Posterior vena cava (tissue), 2 donors: ENCODE measurements around the gene PARD3B. TPM values are rescaled to one million over a fixed set of nuclear protein-coding genes. Genes with fewer than 3 reads are reported as not detected.

Source experiments
- DNase-seq: peaks from one replicate; pipeline ENCODE4 v3.0.0-alpha.2; 2020; ENCODE audit warnings: low spot score
- intact Hi-C, 2 donors: fragments of 100-400 bp; cut with DNase I; formaldehyde crosslinking; loops; one replicate each; pipeline versions ENCODE4 v1.14.1 to v1.14.2; 2022 to 2023
- total RNA-seq, 2 donors: library from RNA; stranded (reverse); fragmentation: NEBNext Ultra II Directional; extraction: Animal tissue kit (Norgen Biotek cat#: 25700); gene quantifications; one replicate each; pipeline ENCODE4 v1.2.1, GENCODE V29; 2021
- donor health status: DM: yes; HTN: yes; CAD: no.
- donor health status: DM: yes; HTN: yes; CAD: no.

PARD3B gene
- total RNA-seq, 2 donors from 2014 or later, result 37.0 to 48.1 TPM

- intact Hi-C loops, result no loop called here
- DNase-seq, result no peak
These were observed 1095.4 kb downstream of the PARD3B start for GRCh38 chr2:205640716-205641115.

- no peak for DNase-seq
- intact Hi-C loops, result no loop called here
These were observed 1097.5 kb downstream of the PARD3B start for GRCh38 chr2:205642599-205643356.

- no peak for DNase-seq
- intact Hi-C loops, result no loop called here
These were observed 1098.2 kb downstream of the PARD3B start for GRCh38 chr2:205643391-205643885.

- DNase-seq, result no peak
- intact Hi-C loops, result no loop called here
These were observed 1098.7 kb downstream of the PARD3B start for GRCh38 chr2:205644018-205644417.

- intact Hi-C loops, result no loop called here
These were observed 1101.4 kb downstream of the PARD3B start for GRCh38 chr2:205646680-205647079.

GRCh38 chr2:205650450-205650849, 1105.2 kb downstream of the PARD3B start:
- no peak for DNase-seq
- intact Hi-C loops, result no loop called here

More at GRCh38 chr2:205646680-205647079, 1101.4 kb downstream of the PARD3B start:
- no peak for DNase-seq

- intact Hi-C loops, result no loop called here
- no peak for DNase-seq
These were observed 1105.7 kb downstream of the PARD3B start for GRCh38 chr2:205650931-205651330.

- intact Hi-C loops, result no loop called here
- DNase-seq, result no peak
These were observed 1106.4 kb downstream of the PARD3B start for GRCh38 chr2:205651719-205652118.

- no peak for DNase-seq
- intact Hi-C loops, result no loop called here
These were observed 1109.8 kb downstream of the PARD3B start for GRCh38 chr2:205654878-205655605.

- DNase-seq, result no peak
- intact Hi-C loops, result no loop called here
These were observed 1110.6 kb downstream of the PARD3B start for GRCh38 chr2:205655779-205656456.

GRCh38 chr2:205656461-205656860, 1111.2 kb downstream of the PARD3B start:
- intact Hi-C loops, result no loop called here
- no peak for DNase-seq

GRCh38 chr2:205656941-205657340, 1111.7 kb downstream of the PARD3B start:
- no peak for DNase-seq
- intact Hi-C loops, result no loop called here

- intact Hi-C loops, result no loop called here
These were observed 1112.3 kb downstream of the PARD3B start for GRCh38 chr2:205657579-205657978.

GRCh38 chr2:205658068-205658467, 1112.8 kb downstream of the PARD3B start:
- intact Hi-C loops, result no loop called here
- DNase-seq, result no peak

More at GRCh38 chr2:205657579-205657978, 1112.3 kb downstream of the PARD3B start:
- DNase-seq, result no peak

- no peak for DNase-seq
- intact Hi-C loops, result no loop called here
These were observed 1113.3 kb downstream of the PARD3B start for GRCh38 chr2:205658572-205658971.

- no peak for DNase-seq
- intact Hi-C loops, result no loop called here
These were observed 1114.6 kb downstream of the PARD3B start for GRCh38 chr2:205659922-205660321.

GRCh38 chr2:205660521-205661124, 1115.3 kb downstream of the PARD3B start:
- DNase-seq, result no peak
- intact Hi-C loops, result no loop called here

- DNase-seq, result no peak
These were observed 1116.0 kb downstream of the PARD3B start for GRCh38 chr2:205661281-205661680.

GRCh38 chr2:205662206-205662965, 1117.1 kb downstream of the PARD3B start:
- intact Hi-C loops, result no loop called here

More at GRCh38 chr2:205661281-205661680, 1116.0 kb downstream of the PARD3B start:
- intact Hi-C loops, result no loop called here

More at GRCh38 chr2:205662206-205662965, 1117.1 kb downstream of the PARD3B start:
- DNase-seq, result no peak
